Measurements from ENCODE around the gene ATP11B. TPM values are rescaled to one million over a fixed set of nuclear protein-coding genes. Genes with fewer than 3 reads are reported as not detected.

ATP11B gene
- total and polyA plus RNA-seq, 9 of the 15 experiments (the other 6 are each of a cell fraction or from before 2014, with no cell fraction given), result 11.9 to 68.7 (median 41.8) TPM

- no peak for TF ChIP-seq PTRF (tag; IDR thresholded peaks at IDR 0.05)
- TF ChIP-seq HMGN3 (IDR thresholded peaks at IDR 0.05; ENCODE audit: borderline replicate concordance, extremely low read depth, insufficient read length, low read depth, low read length), result no peak
- no peak for TF ChIP-seq CBX1 (IDR thresholded peaks at IDR 0.05; ENCODE audit: low read depth)
- TF ChIP-seq BCL6 (CRISPR knock-in tag; IDR thresholded peaks at IDR 0.05), result no peak
- TF ChIP-seq SFPQ (IDR thresholded peaks at IDR 0.05; ENCODE audit: low read depth, low read length), result no peak
- TF ChIP-seq PCBP2 (IDR thresholded peaks at IDR 0.05; ENCODE audit: low read depth, low read length, poor library complexity, severe bottlenecking), result no peak
- no peak for TF ChIP-seq HDGF (IDR thresholded peaks at IDR 0.05)
- TF ChIP-seq MCM2 (IDR thresholded peaks at IDR 0.05; ENCODE audit: low read depth), result no peak
- TF ChIP-seq LARP7 (IDR thresholded peaks at IDR 0.05), result no peak
- no peak for TF ChIP-seq PYGO2 (tag; IDR thresholded peaks at IDR 0.05)
- TF ChIP-seq SP1 (CRISPR knock-in tag; IDR thresholded peaks at IDR 0.05), result peak; percentile 65
- no peak for TF ChIP-seq ZNF512 (tag; IDR thresholded peaks at IDR 0.05)
- TF ChIP-seq ATF7 (IDR thresholded peaks at IDR 0.05), result peak; percentile 93
- TF ChIP-seq ZNF644 (tag; IDR thresholded peaks at IDR 0.05; ENCODE audit: low read depth), result peak; percentile 73; the same call in 1 of the 2 replicates
- TF ChIP-seq POLR2AphosphoS5 (IDR thresholded peaks at IDR 0.05; ENCODE audit: control insufficient read depth, insufficient read depth, low read depth, low read length), result peak; percentile 90
- peak; percentile 79 for TF ChIP-seq PRDM10 (IDR thresholded peaks at IDR 0.05; ENCODE audit: partially characterized antibody)
- TF ChIP-seq HDAC2 (IDR thresholded peaks at IDR 0.05), result peak; percentile 90
- peak; percentile 30; the same call in 1 of the 2 replicates for TF ChIP-seq ZBTB7A (IDR thresholded peaks at IDR 0.05; ENCODE audit: borderline replicate concordance, control insufficient read depth, low read depth, low read length)
- TF ChIP-seq GTF2F1 (IDR thresholded peaks at IDR 0.05; ENCODE audit: low read depth, low read length), result no peak
- no peak for TF ChIP-seq NR1H2 (CRISPR knock-in tag; IDR thresholded peaks at IDR 0.05)
- TF ChIP-seq FOXK2 (conservative IDR thresholded peaks at IDR 0.05 in 1 of 2, IDR thresholded peaks at IDR 0.05 in 1 of 2; ENCODE audit: low read depth in 2 of 2), result peak in 1 of 2 experiments; percentile 28; a peak in 1 of 4 replicates
- TF ChIP-seq POLR2B (IDR thresholded peaks at IDR 0.05; ENCODE audit: low read depth, partially characterized antibody), result peak; percentile 56
- TF ChIP-seq SNAPC5 (CRISPR knock-in tag; IDR thresholded peaks at IDR 0.05), result no peak
Observed at GRCh38 chr3:182920515-182921084, 127.3 kb downstream of the ATP11B start (continued).
